Gastrocnemius medialis (tissue), 4 donors: ENCODE data around the gene ZKSCAN2.

Experiments used
- POLR2A ChIP-seq, 2 donors: fragments of 450-650 bp; IDR thresholded peaks; one replicate each; pipeline ENCODE4 v1.6.1; 2017; ENCODE audit warnings: antibody characterized with exemption in 2 of 2, mild to moderate bottlenecking in 2 of 2, moderate library complexity in 2 of 2
- TF ChIP-seq, protein P1 (sequence below), 5 experiments: fragments of 450-650 bp in 3 of 5; fragments of 200-600 bp in 2 of 5; sonication (generic) in 2 of 5; IDR thresholded peaks in 4 of 5; conservative IDR thresholded peaks in 1 of 5; 1 replicate in 4 of 5; 2 replicates in 1 of 5; pipeline ENCODE4 v1.5.1; 2016 to 2019; ENCODE audit warnings: antibody characterized with exemption in 5 of 5, mild to moderate bottlenecking in 3 of 5, moderate library complexity in 3 of 5

DNA sequence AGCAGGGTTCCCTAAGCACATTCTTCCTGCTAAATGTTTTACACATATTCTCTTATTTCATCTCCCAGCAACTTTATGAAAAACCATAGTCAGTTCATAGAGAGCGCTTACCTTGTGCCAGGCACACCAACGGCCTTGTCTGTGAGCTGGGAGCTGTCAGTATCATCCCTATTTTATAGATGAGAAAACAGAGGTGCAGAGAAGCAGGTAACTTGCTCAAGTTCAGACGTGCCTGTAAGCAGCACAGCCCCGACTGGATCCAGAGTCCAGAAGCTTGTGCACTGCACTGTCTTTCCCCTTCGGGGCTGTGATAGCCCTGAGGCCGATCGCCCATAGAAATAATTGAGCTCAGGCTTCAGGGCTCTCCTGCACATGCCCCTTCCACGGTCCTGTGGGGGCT is 34.7 kb downstream of the ZKSCAN2 start:
- TF ChIP-seq, protein P1, sequence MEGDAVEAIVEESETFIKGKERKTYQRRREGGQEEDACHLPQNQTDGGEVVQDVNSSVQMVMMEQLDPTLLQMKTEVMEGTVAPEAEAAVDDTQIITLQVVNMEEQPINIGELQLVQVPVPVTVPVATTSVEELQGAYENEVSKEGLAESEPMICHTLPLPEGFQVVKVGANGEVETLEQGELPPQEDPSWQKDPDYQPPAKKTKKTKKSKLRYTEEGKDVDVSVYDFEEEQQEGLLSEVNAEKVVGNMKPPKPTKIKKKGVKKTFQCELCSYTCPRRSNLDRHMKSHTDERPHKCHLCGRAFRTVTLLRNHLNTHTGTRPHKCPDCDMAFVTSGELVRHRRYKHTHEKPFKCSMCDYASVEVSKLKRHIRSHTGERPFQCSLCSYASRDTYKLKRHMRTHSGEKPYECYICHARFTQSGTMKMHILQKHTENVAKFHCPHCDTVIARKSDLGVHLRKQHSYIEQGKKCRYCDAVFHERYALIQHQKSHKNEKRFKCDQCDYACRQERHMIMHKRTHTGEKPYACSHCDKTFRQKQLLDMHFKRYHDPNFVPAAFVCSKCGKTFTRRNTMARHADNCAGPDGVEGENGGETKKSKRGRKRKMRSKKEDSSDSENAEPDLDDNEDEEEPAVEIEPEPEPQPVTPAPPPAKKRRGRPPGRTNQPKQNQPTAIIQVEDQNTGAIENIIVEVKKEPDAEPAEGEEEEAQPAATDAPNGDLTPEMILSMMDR (IDR thresholded peaks at IDR 0.05 in 4 of 5, conservative IDR thresholded peaks at IDR 0.05 in 1 of 5): no peak
- no peak for TF ChIP-seq POLR2A (IDR thresholded peaks at IDR 0.05)
